ENCODE results near the gene RANBP17.

DNA sequence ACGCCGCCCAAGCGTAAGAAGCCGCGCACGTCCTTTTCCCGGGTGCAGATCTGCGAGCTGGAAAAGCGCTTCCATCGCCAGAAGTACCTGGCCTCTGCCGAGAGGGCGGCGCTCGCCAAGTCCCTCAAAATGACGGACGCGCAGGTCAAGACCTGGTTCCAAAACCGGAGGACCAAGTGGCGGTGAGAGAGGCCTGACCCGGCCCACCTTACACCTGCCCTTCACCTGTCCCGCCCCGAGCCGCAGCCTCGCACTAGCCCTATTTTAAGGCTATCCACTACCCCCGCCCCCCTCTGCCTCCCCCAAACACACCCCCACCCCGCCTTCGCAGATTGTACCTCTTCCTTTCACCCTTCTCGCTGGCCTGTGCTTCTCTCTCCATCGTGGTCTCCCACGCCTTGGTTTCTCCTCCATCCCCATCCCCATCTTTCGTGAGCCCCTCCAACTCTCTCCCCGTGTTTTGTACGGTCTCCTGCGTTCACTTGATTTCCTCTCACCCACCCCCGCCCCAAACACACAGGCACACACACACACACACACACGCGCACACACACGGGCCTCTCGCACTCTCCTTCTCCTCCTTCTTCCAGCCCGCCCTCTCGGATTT lies 448.5 kb downstream of the RANBP17 start:
- no peak for TF ChIP-seq SP1 (IDR thresholded peaks at IDR 0.05)
- TF ChIP-seq ELF4 (IDR thresholded peaks at IDR 0.05), result no peak
- no peak for TF ChIP-seq TARDBP (IDR thresholded peaks at IDR 0.05)
- TF ChIP-seq, protein P1, sequence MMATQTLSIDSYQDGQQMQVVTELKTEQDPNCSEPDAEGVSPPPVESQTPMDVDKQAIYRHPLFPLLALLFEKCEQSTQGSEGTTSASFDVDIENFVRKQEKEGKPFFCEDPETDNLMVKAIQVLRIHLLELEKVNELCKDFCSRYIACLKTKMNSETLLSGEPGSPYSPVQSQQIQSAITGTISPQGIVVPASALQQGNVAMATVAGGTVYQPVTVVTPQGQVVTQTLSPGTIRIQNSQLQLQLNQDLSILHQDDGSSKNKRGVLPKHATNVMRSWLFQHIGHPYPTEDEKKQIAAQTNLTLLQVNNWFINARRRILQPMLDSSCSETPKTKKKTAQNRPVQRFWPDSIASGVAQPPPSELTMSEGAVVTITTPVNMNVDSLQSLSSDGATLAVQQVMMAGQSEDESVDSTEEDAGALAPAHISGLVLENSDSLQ (IDR thresholded peaks at IDR 0.05), result no peak
- no peak for TF ChIP-seq HDGF (IDR thresholded peaks at IDR 0.05; ENCODE audit: borderline replicate concordance)
- no peak for TF ChIP-seq CTBP1 (IDR thresholded peaks at IDR 0.05; ENCODE audit: borderline replicate concordance)
- TF ChIP-seq FOXM1 (IDR thresholded peaks at IDR 0.05; ENCODE audit: borderline replicate concordance), result no peak
- TF ChIP-seq NFRKB (IDR thresholded peaks at IDR 0.05), result no peak
- no peak for TF ChIP-seq SUZ12 (IDR thresholded peaks at IDR 0.05)
- no peak for TF ChIP-seq FOXK2 (IDR thresholded peaks at IDR 0.05)
- no peak for TF ChIP-seq BHLHE40 (IDR thresholded peaks at IDR 0.05; ENCODE audit: borderline replicate concordance)
- TF ChIP-seq ARNT (IDR thresholded peaks at IDR 0.05), result no peak

Data from HEK293T (cell line).